ENCODE results near the gene SLC35G1. TPM values are rescaled to one million over a fixed set of nuclear protein-coding genes. Genes with fewer than 3 reads are reported as not detected.

SLC35G1 gene
- polyA plus RNA-seq, 3 donors: 0.52 to 0.94 (median 0.67) TPM

- no peak overlapping the region for H3K4me3 ChIP-seq (replicated peaks in 1 of 3; ENCODE audit: low read depth in 2 of 3, low read length in 3 of 3)
- no peak overlapping the region for H3K27ac ChIP-seq (ENCODE audit: low read depth in 1 of 2, low read length in 2 of 2)
- TF ChIP-seq, protein P1, sequence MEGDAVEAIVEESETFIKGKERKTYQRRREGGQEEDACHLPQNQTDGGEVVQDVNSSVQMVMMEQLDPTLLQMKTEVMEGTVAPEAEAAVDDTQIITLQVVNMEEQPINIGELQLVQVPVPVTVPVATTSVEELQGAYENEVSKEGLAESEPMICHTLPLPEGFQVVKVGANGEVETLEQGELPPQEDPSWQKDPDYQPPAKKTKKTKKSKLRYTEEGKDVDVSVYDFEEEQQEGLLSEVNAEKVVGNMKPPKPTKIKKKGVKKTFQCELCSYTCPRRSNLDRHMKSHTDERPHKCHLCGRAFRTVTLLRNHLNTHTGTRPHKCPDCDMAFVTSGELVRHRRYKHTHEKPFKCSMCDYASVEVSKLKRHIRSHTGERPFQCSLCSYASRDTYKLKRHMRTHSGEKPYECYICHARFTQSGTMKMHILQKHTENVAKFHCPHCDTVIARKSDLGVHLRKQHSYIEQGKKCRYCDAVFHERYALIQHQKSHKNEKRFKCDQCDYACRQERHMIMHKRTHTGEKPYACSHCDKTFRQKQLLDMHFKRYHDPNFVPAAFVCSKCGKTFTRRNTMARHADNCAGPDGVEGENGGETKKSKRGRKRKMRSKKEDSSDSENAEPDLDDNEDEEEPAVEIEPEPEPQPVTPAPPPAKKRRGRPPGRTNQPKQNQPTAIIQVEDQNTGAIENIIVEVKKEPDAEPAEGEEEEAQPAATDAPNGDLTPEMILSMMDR (IDR thresholded peaks at IDR 0.05): peak; percentile 11
- no peaks in the 10 kb centered on the region for H3K9me3 ChIP-seq (replicated peaks in 1 of 2; ENCODE audit: control insufficient read depth in 1 of 2, insufficient read depth in 1 of 2, low read length in 2 of 2)
- H3K36me3 ChIP-seq (replicated peaks in 1 of 2; ENCODE audit: control insufficient read depth in 1 of 2, insufficient read depth in 2 of 2, low read length in 2 of 2): no peaks in the 10 kb centered on the region
- H3K36me3 Mint-ChIP-seq: no peaks in the 10 kb centered on the region
- intact Hi-C loops (cut with micrococcal nuclease): no loop called here
- H3K27ac Mint-ChIP-seq: no peak overlapping the region
- no peak for DNase-seq
- H3K27me3 ChIP-seq (ENCODE audit: control insufficient read depth in 2 of 2, insufficient read depth in 2 of 2, low read length in 2 of 2): no peaks in the 10 kb centered on the region
- H3K79me2 ChIP-seq (ENCODE audit: insufficient read depth, low read length): no peaks in the 10 kb centered on the region
- no peaks in the 10 kb centered on the region for H3K4me1 ChIP-seq (ENCODE audit: control insufficient read depth in 1 of 2, insufficient read depth in 2 of 2, low read length in 2 of 2)
- no peak overlapping the region for H3K9ac ChIP-seq (ENCODE audit: insufficient read depth, low read length, poor library complexity, severe bottlenecking)
- H2AFZ ChIP-seq (ENCODE audit: insufficient read depth, low read depth, low read length, poor library complexity, severe bottlenecking): no peak overlapping the region
- peaks cover 0 to 3% (median 0%) of the 10 kb centered on the region in 7 donors for H3K9me3 Mint-ChIP-seq
- H3K4me2 ChIP-seq (replicated peaks; ENCODE audit: extremely low read depth, low read length, poor library complexity, severe bottlenecking): no peak overlapping the region
- WGBS (ENCODE audit: insufficient coverage): 0% methylated on average over 1 of the region's 3 CpGs
- no peaks in the 10 kb centered on the region for H3K4me1 Mint-ChIP-seq
- H3K4me3 Mint-ChIP-seq: no peak overlapping the region
- peaks cover 0 to 5% (median 0%) of the 10 kb centered on the region in 3 donors for H3K27me3 Mint-ChIP-seq (ENCODE audit: low read depth in 3 of 3)
- H4K20me1 ChIP-seq (ENCODE audit: insufficient read depth, low read length): no peaks in the 10 kb centered on the region
These were observed 34.6 kb upstream of the SLC35G1 start for GRCh38 chr10:93859049-93859655.

DNA sequence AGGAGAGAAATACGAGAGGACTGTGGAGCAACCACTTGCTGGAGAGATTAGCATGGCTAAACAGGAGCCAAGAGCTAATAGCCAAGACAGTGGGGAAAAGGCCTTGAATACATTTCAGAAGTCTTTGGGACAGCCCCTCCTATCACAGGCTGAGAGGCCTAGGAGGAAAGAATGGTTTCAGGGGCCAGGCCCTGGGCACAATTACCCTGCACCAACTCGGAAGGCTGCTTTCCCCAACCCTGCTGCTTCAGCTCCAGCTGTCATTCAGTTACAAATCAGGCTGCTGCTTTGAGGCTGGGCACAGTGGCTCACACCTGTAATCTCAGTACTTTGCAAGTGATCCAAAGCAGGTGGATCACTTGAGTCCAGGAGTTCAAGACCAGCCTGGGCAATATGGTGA, 32.0 kb upstream of the SLC35G1 start:
- Histone ChIP-seq H3K4me3 (replicated peaks in 1 of 3; ENCODE audit: low read depth in 2 of 3, low read length in 3 of 3) (no peak overlapping the region), H3K9me3 (replicated peaks in 1 of 2; ENCODE audit: control insufficient read depth in 1 of 2, insufficient read depth in 1 of 2, low read length in 2 of 2) (no peaks in the 10 kb centered on the region), H3K27ac (ENCODE audit: low read depth in 1 of 2, low read length in 2 of 2) (no peak overlapping the region), H3K4me1 (ENCODE audit: control insufficient read depth in 1 of 2, insufficient read depth in 2 of 2, low read length in 2 of 2) (no peaks in the 10 kb centered on the region), H3K27me3 (ENCODE audit: control insufficient read depth in 2 of 2, insufficient read depth in 2 of 2, low read length in 2 of 2) (no peaks in the 10 kb centered on the region), H4K20me1 (ENCODE audit: insufficient read depth, low read length) (no peaks in the 10 kb centered on the region), H3K36me3 (replicated peaks in 1 of 2; ENCODE audit: control insufficient read depth in 1 of 2, insufficient read depth in 2 of 2, low read length in 2 of 2) (no peaks in the 10 kb centered on the region), H3K4me2 (replicated peaks; ENCODE audit: extremely low read depth, low read length, poor library complexity, severe bottlenecking) (no peak overlapping the region), H3K9ac (ENCODE audit: insufficient read depth, low read length, poor library complexity, severe bottlenecking) (no peak overlapping the region), H2AFZ (ENCODE audit: insufficient read depth, low read depth, low read length, poor library complexity, severe bottlenecking) (no peak overlapping the region), H3K79me2 (ENCODE audit: insufficient read depth, low read length) (no peaks in the 10 kb centered on the region)
- peaks cover 0 to 3% (median 0%) of the 10 kb centered on the region in 7 donors for H3K9me3 Mint-ChIP-seq
- TF ChIP-seq, protein P1 (IDR thresholded peaks at IDR 0.05): no peak
- H3K36me3 Mint-ChIP-seq: no peaks in the 10 kb centered on the region
- H3K27me3 Mint-ChIP-seq (ENCODE audit: low read depth in 3 of 3): peaks cover 2 to 5% (median 2%) of the 10 kb centered on the region in 3 donors
- DNase-seq: no peak
- H3K27ac Mint-ChIP-seq: no peak overlapping the region
- H3K4me1 Mint-ChIP-seq: no peaks in the 10 kb centered on the region
- 100% methylated on average over 1 of the region's 2 CpGs for WGBS (ENCODE audit: insufficient coverage)
- no peak overlapping the region for H3K4me3 Mint-ChIP-seq
- intact Hi-C loops (cut with micrococcal nuclease): no loop called here

Data from CD14-positive monocyte (primary cell).